NT2/D1 (cell line): Measurements from ENCODE around the gene ACP6.

Experiments
- DNase-seq: peaks from one replicate; pipeline ENCODE4 v3.0.0-alpha.2; 2011; ENCODE audit warnings: low read depth, low spot score
- H3K27me3 ChIP-seq: 2 replicates; pipeline ENCODE4 v1.6.0; 2011; ENCODE audit warnings: mild to moderate bottlenecking; ENCODE audit not compliant: insufficient read length, insufficient read depth
- H3K36me3 ChIP-seq: 2 replicates; pipeline ENCODE4 v1.6.1; 2011; ENCODE audit warnings: mild to moderate bottlenecking, low read length, mixed read lengths; ENCODE audit not compliant: insufficient read depth, insufficient read length
- H3K4me1 ChIP-seq: 2 replicates; pipeline ENCODE4 v1.5.1; 2011; ENCODE audit not compliant: insufficient read depth, insufficient read length
- H3K4me3 ChIP-seq: 2 replicates; pipeline ENCODE4 v1.5.1; 2011; ENCODE audit warnings: low read depth; ENCODE audit not compliant: insufficient read length
- H3K9ac ChIP-seq: 2 replicates; pipeline ENCODE4 v1.6.0; 2011; ENCODE audit warnings: low read depth; ENCODE audit not compliant: insufficient read length
- H3K9me3 ChIP-seq: 2 replicates; pipeline ENCODE4 v1.5.1; 2011; ENCODE audit warnings: mild to moderate bottlenecking, low read length; ENCODE audit not compliant: insufficient read depth
- SUZ12 ChIP-seq: IDR thresholded peaks from 2 replicates; pipeline ENCODE4 v1.6.1; 2011; ENCODE audit not compliant: insufficient read length, insufficient read depth; ENCODE audit errors: extremely low read depth
- YY1 ChIP-seq: IDR thresholded peaks from 2 replicates; pipeline ENCODE4 v1.6.1; 2011; ENCODE audit not compliant: insufficient read length, insufficient read depth
- ZNF274 ChIP-seq: IDR thresholded peaks from 2 replicates; pipeline ENCODE4 v1.6.1; 2011; ENCODE audit warnings: mild to moderate bottlenecking, low read depth, low read length

ACP6 gene

GRCh38 chr1:147670319-147671001 is at the start of gene ACP6:
Gene ACP6 (minus strand): TSS chr1:147670524. CDS start chr1:147670048, 476 bp downstream.
- H3K9me3 ChIP-seq: 0 out of 2 replicates have a peak, but pooled peaks cover 4% of the 10 kb centered on the region
- H3K36me3 ChIP-seq: no peaks in the 10 kb centered on the region
- peak within 1 kb of the TSS; percentile 95 for H3K9ac ChIP-seq
- H3K4me3 ChIP-seq: peak within 1 kb of the TSS; percentile 88
- TF ChIP-seq ZNF274 (no peak), SUZ12 (no peak), YY1 (no peak)
- DNase-seq: peak; percentile 97
- H3K4me1 ChIP-seq: no peaks in the 10 kb centered on the region
- H3K27me3 ChIP-seq: peaks cover 3% of the 10 kb centered on the region

GRCh38 chr1:147719711-147720225 is 49.4 kb upstream of the ACP6 start:
- H3K9ac ChIP-seq: no peak overlapping the region
- H3K4me3 ChIP-seq: no peak overlapping the region
- TF ChIP-seq ZNF274 (no peak), SUZ12 (no peak), YY1 (no peak)
- H3K9me3 ChIP-seq: peaks cover 20% of the 10 kb centered on the region; the same call in 1 of the 2 replicates
- no peak for DNase-seq
- peaks cover 4% of the 10 kb centered on the region for H3K4me1 ChIP-seq
- H3K36me3 ChIP-seq: no peaks in the 10 kb centered on the region
- no peaks in the 10 kb centered on the region for H3K27me3 ChIP-seq

GRCh38 chr1:147719029-147719698 is 48.8 kb upstream of the ACP6 start:
- H3K4me3 ChIP-seq: no peak overlapping the region
- TF ChIP-seq SUZ12: no peak
- no peak for TF ChIP-seq YY1
- no peak for TF ChIP-seq ZNF274
- peaks cover 4% of the 10 kb centered on the region for H3K4me1 ChIP-seq
- no peak overlapping the region for H3K9ac ChIP-seq
- no peak for DNase-seq
- no peaks in the 10 kb centered on the region for H3K27me3 ChIP-seq
- H3K9me3 ChIP-seq: peaks cover 20% of the 10 kb centered on the region; the same call in 1 of the 2 replicates
- H3K36me3 ChIP-seq: no peaks in the 10 kb centered on the region

- DNase-seq: no peak
- Histone ChIP-seq H3K4me1 (peaks cover 4% of the 10 kb centered on the region), H3K36me3 (no peaks in the 10 kb centered on the region), H3K27me3 (no peaks in the 10 kb centered on the region), H3K4me3 (no peak overlapping the region), H3K9me3 (peaks cover 20% of the 10 kb centered on the region; the same call in 1 of the 2 replicates), H3K9ac (no peak overlapping the region)
- TF ChIP-seq SUZ12 (no peak), ZNF274 (no peak), YY1 (no peak)
Observed at GRCh38 chr1:147717706-147718097, 47.4 kb upstream of the ACP6 start.

- Histone ChIP-seq H3K9me3 (peaks cover 20% of the 10 kb centered on the region; the same call in 1 of the 2 replicates), H3K27me3 (no peaks in the 10 kb centered on the region), H3K9ac (no peak overlapping the region), H3K4me1 (peaks cover 4% of the 10 kb centered on the region), H3K36me3 (no peaks in the 10 kb centered on the region), H3K4me3 (no peak overlapping the region)
- TF ChIP-seq YY1 (no peak), SUZ12 (no peak), ZNF274 (no peak)
- DNase-seq: no peak
Observed at GRCh38 chr1:147717051-147717705, 46.9 kb upstream of the ACP6 start.

GRCh38 chr1:147712605-147713004 is 42.3 kb upstream of the ACP6 start:
- H3K9me3 ChIP-seq: no peaks in the 10 kb centered on the region
- no peak overlapping the region for H3K9ac ChIP-seq
- DNase-seq: no peak
- H3K27me3 ChIP-seq: no peaks in the 10 kb centered on the region
- no peaks in the 10 kb centered on the region for H3K36me3 ChIP-seq
- no peak for TF ChIP-seq ZNF274
- TF ChIP-seq YY1: no peak
- no peak for TF ChIP-seq SUZ12
- no peak overlapping the region for H3K4me3 ChIP-seq
- H3K4me1 ChIP-seq: no peaks in the 10 kb centered on the region
